Psoas muscle (tissue), 8 donors: ENCODE results near the gene AMBRA1. TPM values are rescaled to one million over a fixed set of nuclear protein-coding genes. Genes with fewer than 3 reads are reported as not detected.
A peak's percentile ranks its signal among the peaks of the same experiment; 100 is the strongest.

Experiments
- ATAC-seq, 4 donors: fragments of 200-7000 bp; cut with Tn5 transposase; one replicate each; pipeline ENCODE4 v1.9.1; 2020; ENCODE audit warnings: moderate library complexity in 3 of 4, mild to moderate bottlenecking in 2 of 4
- DNase-seq, 2 donors: peaks; one replicate each; pipeline ENCODE4 v3.0.0-alpha.2; 2020
- H3K27ac ChIP-seq: fragments of 200-600 bp; one replicate; pipeline ENCODE4 v1.8.0; 2022
- H3K27me3 ChIP-seq, 3 donors: fragments of 200-600 bp in 1 of 3; one replicate each; pipeline versions ENCODE4 v1.6.1 to v1.8.0; 2013 to 2022; ENCODE audit warnings: low read length in 2 of 3, mild to moderate bottlenecking in 2 of 3, moderate library complexity in 1 of 3; ENCODE audit not compliant: insufficient read depth in 3 of 3
- H3K36me3 ChIP-seq, 2 donors: fragments of 200-600 bp in 1 of 2; one replicate each; pipeline versions ENCODE4 v1.6.1 to v1.8.0; 2013 to 2022; ENCODE audit warnings: low read depth in 1 of 2, mild to moderate bottlenecking in 1 of 2, moderate library complexity in 1 of 2; ENCODE audit not compliant: insufficient read depth in 1 of 2
- H3K4me1 ChIP-seq: fragments of 200-600 bp; one replicate; pipeline ENCODE4 v1.8.0; 2022
- H3K4me3 ChIP-seq: fragments of 200-600 bp; one replicate; pipeline ENCODE4 v1.8.0; 2022; ENCODE audit warnings: mild to moderate bottlenecking
- H3K9me3 ChIP-seq: fragments of 200-600 bp; one replicate; pipeline ENCODE4 v1.8.0; 2022
- CTCF ChIP-seq: fragments of 200-600 bp; IDR thresholded peaks from one replicate; pipeline ENCODE4 v1.8.0; 2022; ENCODE audit warnings: antibody characterized with exemption
- WGBS, 3 donors: extraction: QIAGEN DNeasy Blood & Tissue Kit; methylation state at CpG; one replicate each; pipeline versions ENCODE4 v1.1.6 to v1.1.7; 2013; 5-methylcytosine and 5-hydroxymethylcytosine counted together
- intact Hi-C, 2 donors: fragments of 100-400 bp; cut with DNase I; formaldehyde crosslinking; loops; one replicate each; pipeline versions ENCODE4 v1.11.0 to v1.14.2; 2022
- polyA plus RNA-seq, 3 donors: library from polyadenylated mRNA; stranded (reverse); fragments of 200-250 nt; gene quantifications; one replicate each; pipeline ENCODE4 v1.2.3, GENCODE V29; 2013
- total RNA-seq, 4 donors: library from RNA; stranded (reverse); fragmentation: NEBNext Ultra II Directional in 2 of 4; extraction: Animal tissue kit (Norgen Biotek cat#: 25700) in 2 of 4; gene quantifications; one replicate each; pipeline versions ENCODE4 v1.2.1 to v1.2.4, GENCODE V29; 2021 to 2023
- donor health status: healthy with polysubstance abuse.
- donor health status: DM: no; HTN: no; CAD: no; lungs with moderate emphysema.
- donor health status: Bipolar disorder and iron deficiency.
- donor health status: healthy.
- donor health status: DM: yes; HTN: yes; CAD: no.
- donor health status: DM: no; HTN: no; CAD: no.
- donor health status: DM: no; HTN: no; CAD: no.
- donor health status: DM: yes; HTN: yes; CAD: no.

AMBRA1 gene
- total and polyA plus RNA-seq, 7 donors: 5.1 to 23.5 (median 10.8) TPM

GRCh38 chr11:46356924-46357482, 236.8 kb downstream of the AMBRA1 start:
- 81 to 91% (median 85%) methylated on average over 7 of the region's 7 CpGs for WGBS, 3 donors
- intact Hi-C loops: no loop called here
- H3K4me1 ChIP-seq: peaks cover 19% of the 10 kb centered on the region
- H3K4me3 ChIP-seq: no peak overlapping the region
- ATAC-seq (no peak), DNase-seq (peak in 1 of 2 donors; percentile 10)
- H3K9me3 ChIP-seq: no peaks in the 10 kb centered on the region
- no peak overlapping the region for H3K27ac ChIP-seq
- no peaks in the 10 kb centered on the region for H3K36me3 ChIP-seq
- H3K27me3 ChIP-seq: no peaks in the 10 kb centered on the region
- TF ChIP-seq CTCF: no peak

DNA sequence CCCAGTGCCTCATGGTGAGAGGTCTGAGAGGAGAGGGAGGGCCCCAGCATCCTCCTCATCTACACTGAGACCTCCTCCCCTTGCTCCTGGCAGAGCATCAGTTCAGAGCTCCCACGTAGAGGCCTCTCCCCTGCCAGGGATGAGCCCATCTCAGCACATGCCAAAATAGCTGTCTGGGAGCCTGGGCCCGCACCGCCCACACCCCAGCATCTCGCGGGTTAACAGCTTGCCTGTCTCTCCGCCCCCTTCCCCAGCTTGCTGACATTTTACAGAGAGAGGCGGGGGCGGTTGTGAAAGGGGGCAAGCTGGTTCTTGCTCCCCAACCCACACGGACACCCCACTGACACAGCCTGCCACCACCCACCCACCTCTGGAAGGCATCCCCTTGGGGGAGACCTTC, 240.1 kb downstream of the AMBRA1 start:
- 62 to 68% (median 64%) methylated on average over 9 of the region's 9 CpGs for WGBS, 3 donors
- H3K9me3 ChIP-seq: no peaks in the 10 kb centered on the region
- peaks cover 27% of the 10 kb centered on the region for H3K4me1 ChIP-seq
- H3K36me3 ChIP-seq: no peaks in the 10 kb centered on the region
- TF ChIP-seq CTCF: no peak
- no peak for DNase-seq
- H3K4me3 ChIP-seq: no peak overlapping the region
- no peak overlapping the region for H3K27ac ChIP-seq
- no peak for ATAC-seq
- intact Hi-C loops: loop anchor here in 1 of 2 donors (5.0 kb wide), 1 partner anchor 584 kb away; the partner anchor contains the start of gene CSTPP1
- no peaks in the 10 kb centered on the region for H3K27me3 ChIP-seq

GRCh38 chr11:46352063-46352841, 241.6 kb downstream of the AMBRA1 start:
- ATAC-seq (peak; percentile 75 to 84 (median 78)), DNase-seq (peak; percentile 73 to 88)

GRCh38 chr11:46351606-46352005, 242.2 kb downstream of the AMBRA1 start:
- Histone ChIP-seq H3K27ac (peak overlapping the region; percentile 69), H3K9me3 (no peaks in the 10 kb centered on the region), H3K27me3 (no peaks in the 10 kb centered on the region), H3K36me3 (no peaks in the 10 kb centered on the region), H3K4me1 (peaks cover 33% of the 10 kb centered on the region), H3K4me3 (peak overlapping the region; percentile 50)
- no peak for TF ChIP-seq CTCF
- intact Hi-C loops: loop anchor here (1.0 to 5.0 kb wide), 3 partner anchors 16 to 586 kb away; partner anchors contain the start of gene CSTPP1 (in 1 of the 2)
- 39 to 57% (median 40%) methylated on average over 5 of the region's 5 CpGs for WGBS, 3 donors
- no peak for DNase-seq
- no peak for ATAC-seq

More at GRCh38 chr11:46352063-46352841, 241.6 kb downstream of the AMBRA1 start:
- Histone ChIP-seq H3K9me3 (no peaks in the 10 kb centered on the region), H3K4me1 (peaks cover 33% of the 10 kb centered on the region), H3K27me3 (no peaks in the 10 kb centered on the region), H3K27ac (peak overlapping the region; percentile 69), H3K36me3 (no peaks in the 10 kb centered on the region), H3K4me3 (peak overlapping the region; percentile 50)
- TF ChIP-seq CTCF: peak; percentile 99
- WGBS, 3 donors: 31 to 45% (median 42%) methylated on average over 27 to 33 of the region's 33 CpGs
- intact Hi-C loops: loop anchor here in 1 of 2 donors (1.0 to 5.0 kb wide), 2 partner anchors 15 to 585 kb away; partner anchors contain the start of gene CSTPP1
